Small intestine (tissue), 7 donors: ENCODE measurements around the gene PDCD1. TPM values are rescaled to one million over a fixed set of nuclear protein-coding genes. Genes with fewer than 3 reads are reported as not detected.

Experiments
- DNase-seq, 2 donors: peaks; one replicate each; pipeline versions ENCODE4 v3.0.0 to v3.0.0-alpha.2; 2013
- FAIRE-seq: peaks from 2 replicates; lab custom pipeline; 2012; peaks lifted over from hg19 to GRCh38; lab: Jason Lieb, UNC
- H3K27ac ChIP-seq, 3 donors: one replicate each; pipeline ENCODE4 v1.5.1; 2013; ENCODE audit warnings: low read length in 2 of 3, mild to moderate bottlenecking in 2 of 3, control low read depth in 1 of 3, inconsistent platforms in 1 of 3, low read depth in 1 of 3, moderate library complexity in 1 of 3
- H3K27me3 ChIP-seq, 3 donors: one replicate each; pipeline ENCODE4 v1.6.1; 2013; ENCODE audit warnings: low read length in 3 of 3, inconsistent platforms in 1 of 3; ENCODE audit not compliant: control insufficient read depth in 3 of 3, insufficient read depth in 3 of 3
- H3K36me3 ChIP-seq, 3 donors: one replicate each; pipeline ENCODE4 v1.6.1; 2013; ENCODE audit warnings: low read length in 3 of 3, inconsistent platforms in 1 of 3, low read depth in 1 of 3, mild to moderate bottlenecking in 1 of 3, moderate library complexity in 1 of 3; ENCODE audit not compliant: control insufficient read depth in 3 of 3, insufficient read depth in 2 of 3
- H3K4me1 ChIP-seq, 3 donors: one replicate each; pipeline ENCODE4 v1.6.1; 2013; ENCODE audit warnings: low read length in 2 of 3, inconsistent platforms in 1 of 3, low read depth in 1 of 3, mild to moderate bottlenecking in 1 of 3, moderate library complexity in 1 of 3; ENCODE audit not compliant: control insufficient read depth in 3 of 3, insufficient read depth in 2 of 3
- H3K4me3 ChIP-seq, 3 donors: one replicate each; pipeline ENCODE4 v1.5.1; 2013; ENCODE audit warnings: low read length in 3 of 3, control low read depth in 1 of 3, inconsistent platforms in 1 of 3, low read depth in 1 of 3, mild to moderate bottlenecking in 1 of 3, moderate library complexity in 1 of 3
- H3K9me3 ChIP-seq, 2 donors: one replicate each; pipeline ENCODE4 v1.6.1; 2013; ENCODE audit warnings: low read depth in 1 of 2, low read length in 1 of 2; ENCODE audit not compliant: control insufficient read depth in 2 of 2, insufficient read depth in 1 of 2
- WGBS, 3 donors: extraction: QIAGEN DNeasy Blood & Tissue Kit; methylation state at CpG; one replicate each; pipeline ENCODE4 v1.1.7; 2013; 5-methylcytosine and 5-hydroxymethylcytosine counted together
- polyA plus RNA-seq, 4 donors: library from polyadenylated mRNA; stranded (reverse) in 3 of 4; unstranded in 1 of 4; fragments of 200-250 nt in 3 of 4; fragments of 120-200 nt in 1 of 4; gene quantifications; one replicate each; pipeline versions ENCODE4 v1.2.1 to v1.2.3, GENCODE V29; 2013
- donor health status: healthy with polysubstance abuse.
- donor health status: control.
- donor health status: control.
- donor health status: Bipolar disorder and iron deficiency.
- donor health status: healthy.

PDCD1 gene
- polyA plus RNA-seq, 4 donors: 0.27 to 1.2 (median 0.27) TPM; not detected in 1

DNA sequence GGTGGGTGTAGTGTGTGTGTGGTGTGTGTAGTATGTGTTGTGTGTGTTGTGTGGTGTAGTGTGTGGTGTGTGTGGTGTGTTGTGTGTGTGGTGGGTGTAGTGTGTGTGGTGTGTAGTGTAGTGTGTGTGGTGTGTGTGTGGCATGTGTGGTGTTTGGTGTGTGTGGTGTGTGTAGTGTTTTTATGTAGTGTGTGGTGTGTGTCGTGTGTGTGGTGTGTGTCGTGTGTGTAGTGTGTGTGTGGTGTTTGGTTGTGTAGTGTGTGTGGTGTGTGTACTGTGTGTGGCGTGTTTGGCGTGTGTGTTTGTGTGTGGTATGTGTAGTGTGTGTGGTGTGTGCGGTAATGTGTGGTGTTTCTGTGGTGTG, 6.1 kb upstream of the PDCD1 start:
- Histone ChIP-seq H3K36me3 (no peaks in the 10 kb centered on the region), H3K4me3 (no peak overlapping the region), H3K27me3 (peaks cover 0 to 43% (median 19%) of the 10 kb centered on the region in 3 donors), H3K4me1 (no peaks in the 10 kb centered on the region), H3K9me3 (no peaks in the 10 kb centered on the region), H3K27ac (no peak overlapping the region)
- DNase-seq: no peak
- FAIRE-seq: no peak
- WGBS, 3 donors: 94 to 96% (median 96%) methylated on average over 5 of the region's 5 CpGs

DNA sequence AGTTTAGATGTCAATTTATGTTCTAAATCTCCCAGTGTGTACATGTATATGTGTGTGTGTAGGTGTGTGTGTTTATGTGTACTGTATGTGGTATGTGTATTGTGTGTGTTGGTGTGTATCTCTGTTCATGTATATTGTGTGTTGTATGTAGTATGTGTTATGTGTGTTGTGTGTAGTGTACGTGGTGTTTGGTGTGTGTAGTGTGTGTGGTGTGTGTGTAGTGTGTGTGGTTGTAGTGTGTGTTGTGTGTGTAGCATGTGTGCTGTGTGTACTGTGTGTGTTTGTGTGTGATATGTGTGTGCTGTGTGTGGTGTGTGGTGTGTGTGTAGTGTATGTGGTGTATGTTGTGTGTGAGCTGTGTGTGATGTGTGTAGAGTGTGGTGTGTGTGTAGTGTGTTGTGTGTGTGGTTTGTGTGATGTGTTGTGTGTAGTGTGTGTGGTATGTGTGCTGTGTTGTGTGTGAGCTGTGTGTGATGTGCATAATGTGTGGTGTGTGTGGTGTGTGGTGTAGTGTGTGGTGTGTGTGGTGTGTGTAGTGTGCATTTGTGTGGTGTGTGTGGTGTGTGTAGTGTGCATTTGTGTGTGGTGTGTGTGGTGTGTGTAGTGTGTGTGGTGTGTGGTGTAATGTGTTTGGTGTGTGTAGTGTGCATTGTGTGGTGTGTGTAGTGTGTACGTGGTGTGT, 5.6 kb upstream of the PDCD1 start:
- no peak overlapping the region for H3K27ac ChIP-seq
- peaks cover 0 to 43% (median 19%) of the 10 kb centered on the region in 3 donors for H3K27me3 ChIP-seq
- no peaks in the 10 kb centered on the region for H3K36me3 ChIP-seq
- no peak for DNase-seq
- 67 to 87% (median 78%) methylated on average over 2 of the region's 2 CpGs for WGBS, 3 donors
- peaks cover 0 to 3% (median under 1%) of the 10 kb centered on the region in 3 donors for H3K4me1 ChIP-seq
- no peak overlapping the region for H3K4me3 ChIP-seq
- H3K9me3 ChIP-seq: no peaks in the 10 kb centered on the region
- FAIRE-seq: no peak

DNA sequence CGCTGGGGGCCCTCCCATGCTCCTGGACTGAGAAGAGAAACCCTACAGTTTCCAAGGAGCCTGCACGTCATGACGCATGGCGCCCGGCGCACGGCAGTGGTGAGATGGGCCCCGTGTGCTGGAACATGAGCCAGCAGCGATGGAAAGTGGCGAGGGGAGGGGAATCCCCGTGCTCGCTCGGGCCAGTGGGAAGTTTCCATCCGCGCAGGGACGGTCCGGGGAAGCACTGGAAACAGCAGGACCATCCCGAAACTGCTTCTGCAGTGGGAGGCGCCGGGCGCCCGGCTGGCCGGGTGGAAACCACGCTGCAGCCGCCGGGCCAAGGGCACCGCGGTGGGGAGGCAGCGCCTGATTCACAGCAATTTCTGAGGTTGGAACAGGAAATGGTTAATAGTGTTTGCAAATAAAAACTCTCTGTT, 4.9 kb upstream of the PDCD1 start:
- Histone ChIP-seq H3K27ac (no peak overlapping the region), H3K4me1 (peaks cover 0 to 4% (median 3%) of the 10 kb centered on the region in 3 donors), H3K36me3 (no peaks in the 10 kb centered on the region), H3K9me3 (no peaks in the 10 kb centered on the region), H3K27me3 (peaks cover 0 to 43% (median 19%) of the 10 kb centered on the region in 3 donors), H3K4me3 (peak overlapping the region in 1 of 3 donors; percentile 10)
- no peak for FAIRE-seq
- 24 to 31% (median 26%) methylated on average over 29 of the region's 29 CpGs for WGBS, 3 donors
- DNase-seq: no peak

DNA sequence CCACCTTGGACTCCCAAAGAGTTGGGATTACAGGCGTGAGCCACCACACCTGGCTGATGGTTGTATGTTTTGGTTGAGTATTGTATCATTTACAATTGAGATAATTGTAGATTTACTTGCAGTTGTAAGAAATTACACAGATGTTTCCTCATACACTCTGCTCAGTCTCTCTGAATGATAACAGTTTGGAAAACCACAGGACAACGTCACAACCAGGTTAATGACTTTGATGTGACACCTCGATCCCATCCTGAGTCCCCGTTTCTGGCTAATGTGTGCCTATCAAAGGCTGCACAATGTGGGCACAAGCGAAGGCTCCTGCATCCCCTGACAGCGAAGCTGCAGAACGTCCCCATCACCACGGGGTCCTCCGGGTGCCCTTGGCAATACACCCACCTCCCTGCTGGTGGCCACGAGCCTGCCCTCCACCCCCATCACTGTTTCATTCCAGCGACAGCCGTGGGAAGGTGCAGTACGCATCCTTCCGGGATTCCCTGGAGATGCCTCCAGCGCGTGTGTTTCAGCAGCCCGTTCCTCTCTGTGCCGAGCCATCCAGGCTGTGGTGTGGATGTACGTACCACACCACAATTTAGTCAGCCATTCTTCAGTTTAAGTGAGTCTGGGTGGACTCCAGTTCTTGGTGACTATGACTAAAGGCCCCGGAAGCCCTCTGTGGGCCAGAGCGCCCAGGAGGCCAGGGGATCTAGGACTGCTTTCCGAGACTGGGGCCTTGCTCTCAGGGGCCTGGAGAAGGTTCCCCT, 4.3 kb upstream of the PDCD1 start:
- DNase-seq (no peak), FAIRE-seq (no peak)
- Histone ChIP-seq H3K9me3 (no peaks in the 10 kb centered on the region), H3K36me3 (no peaks in the 10 kb centered on the region), H3K4me3 (no peak overlapping the region), H3K27me3 (peaks cover 0 to 43% (median 19%) of the 10 kb centered on the region in 3 donors), H3K27ac (no peak overlapping the region), H3K4me1 (peaks cover 0 to 4% (median 3%) of the 10 kb centered on the region in 3 donors)
- WGBS, 3 donors: 68 to 81% (median 79%) methylated on average over 22 of the region's 22 CpGs

DNA sequence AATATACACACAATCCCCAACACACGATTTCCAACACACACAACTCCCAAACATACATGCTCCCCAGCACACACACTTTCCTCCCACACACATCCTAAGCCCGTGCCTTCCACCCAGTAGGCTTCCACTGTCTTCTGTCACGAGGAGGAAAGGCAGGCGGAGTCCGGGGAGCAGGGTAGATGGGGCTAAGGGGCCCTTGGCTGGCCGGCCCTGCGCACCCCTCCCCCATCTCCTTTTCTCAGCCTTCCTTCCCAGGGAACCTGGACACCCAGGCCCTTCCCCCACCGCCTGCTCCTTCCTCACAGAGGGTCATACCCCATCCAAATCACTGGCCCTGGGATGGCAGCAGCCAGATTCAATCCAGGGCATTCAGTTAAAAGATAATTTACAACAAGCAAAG, 3.4 kb upstream of the PDCD1 start:
- peaks cover 0 to 4% (median 3%) of the 10 kb centered on the region in 3 donors for H3K4me1 ChIP-seq
- H3K27ac ChIP-seq: no peak overlapping the region
- H3K9me3 ChIP-seq: no peaks in the 10 kb centered on the region
- peaks cover 0 to 39% (median 17%) of the 10 kb centered on the region in 3 donors for H3K27me3 ChIP-seq
- FAIRE-seq (no peak), DNase-seq (no peak)
- H3K36me3 ChIP-seq: no peaks in the 10 kb centered on the region
- 73 to 82% (median 80%) methylated on average over 8 of the region's 8 CpGs for WGBS, 3 donors
- no peak overlapping the region for H3K4me3 ChIP-seq

DNA sequence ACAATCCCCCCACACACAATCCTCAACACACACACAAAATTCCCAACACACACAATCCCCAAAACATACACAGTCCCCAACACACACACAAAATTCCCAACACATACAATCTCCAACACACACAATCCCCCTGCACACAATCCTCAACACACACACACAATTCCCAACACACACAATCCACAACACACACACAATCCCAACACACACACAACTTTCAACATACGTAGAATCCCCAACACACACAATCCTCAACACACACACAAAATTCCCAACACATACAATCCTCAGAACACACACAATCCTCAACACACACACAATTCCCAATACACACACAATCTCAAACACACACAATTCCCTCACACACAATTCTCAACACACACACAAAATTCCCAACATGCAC, 2.6 kb upstream of the PDCD1 start:
- no peak for FAIRE-seq
- DNase-seq: no peak
- H3K4me3 ChIP-seq: no peak overlapping the region
- 92 to 96% (median 92%) methylated on average over 1 of the region's 1 CpG for WGBS, 3 donors
- no peak overlapping the region for H3K27ac ChIP-seq
- peaks cover 0 to 32% (median 17%) of the 10 kb centered on the region in 3 donors for H3K27me3 ChIP-seq
- H3K9me3 ChIP-seq: no peaks in the 10 kb centered on the region
- no peaks in the 10 kb centered on the region for H3K36me3 ChIP-seq
- peaks cover 0 to 4% (median 3%) of the 10 kb centered on the region in 3 donors for H3K4me1 ChIP-seq

DNA sequence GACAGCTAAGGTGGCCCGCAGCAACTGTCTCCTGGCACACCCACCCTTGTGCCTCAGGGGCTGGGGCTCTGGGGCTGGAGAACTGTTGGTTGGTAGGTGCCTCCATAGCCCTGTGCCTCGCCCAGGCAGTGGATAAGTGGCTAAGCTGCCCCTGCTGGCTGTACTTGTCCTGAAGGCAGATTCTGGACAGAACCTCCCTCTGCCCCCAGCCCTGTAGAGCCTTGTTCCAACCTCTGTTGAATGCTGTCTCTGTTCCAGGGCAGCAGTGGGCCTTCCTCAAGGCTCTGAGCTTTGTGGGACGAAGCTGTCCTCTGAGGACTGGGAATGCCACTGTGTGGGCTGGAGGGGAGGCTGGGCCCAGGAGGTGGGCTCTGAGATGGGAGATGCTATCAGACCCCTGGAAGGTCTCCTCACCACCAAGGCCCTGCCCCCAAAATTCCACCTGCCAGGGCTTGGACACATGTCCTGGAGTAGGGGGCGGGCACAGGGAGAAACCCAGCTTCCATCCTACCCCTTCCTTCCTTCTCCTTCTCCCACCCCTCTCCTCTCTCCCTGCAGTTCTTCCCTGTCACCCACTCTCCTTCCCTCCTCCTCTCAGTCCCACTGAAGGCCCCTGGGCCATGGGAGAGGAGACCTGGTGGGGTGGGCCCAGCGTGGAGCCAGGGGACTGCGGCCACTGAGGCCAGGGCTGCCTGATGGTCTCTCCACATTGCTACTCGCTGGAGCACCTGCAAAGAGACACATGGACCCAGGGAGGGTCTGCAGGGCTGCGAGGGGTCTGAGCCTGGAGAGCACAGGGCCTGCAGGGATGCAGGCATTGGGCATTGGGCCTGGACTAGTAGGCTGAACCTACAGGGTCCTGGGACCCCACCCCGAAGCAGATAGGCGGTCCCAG, 1.7 kb upstream of the PDCD1 start:
- Histone ChIP-seq H3K27ac (peak overlapping the region in 1 of 3 donors; percentile 2), H3K27me3 (peaks cover 0 to 23% (median 11%) of the 10 kb centered on the region in 3 donors), H3K9me3 (no peaks in the 10 kb centered on the region), H3K4me1 (peaks cover 0 to 4% (median 3%) of the 10 kb centered on the region in 3 donors), H3K4me3 (peak overlapping the region in 1 of 3 donors; percentile 14), H3K36me3 (no peaks in the 10 kb centered on the region)
- 70 to 80% (median 76%) methylated on average over 7 to 10 of the region's 10 CpGs for WGBS, 3 donors
- no peak for FAIRE-seq
- no peak for DNase-seq
